Measurements from ENCODE around the gene C16orf78.

DNA sequence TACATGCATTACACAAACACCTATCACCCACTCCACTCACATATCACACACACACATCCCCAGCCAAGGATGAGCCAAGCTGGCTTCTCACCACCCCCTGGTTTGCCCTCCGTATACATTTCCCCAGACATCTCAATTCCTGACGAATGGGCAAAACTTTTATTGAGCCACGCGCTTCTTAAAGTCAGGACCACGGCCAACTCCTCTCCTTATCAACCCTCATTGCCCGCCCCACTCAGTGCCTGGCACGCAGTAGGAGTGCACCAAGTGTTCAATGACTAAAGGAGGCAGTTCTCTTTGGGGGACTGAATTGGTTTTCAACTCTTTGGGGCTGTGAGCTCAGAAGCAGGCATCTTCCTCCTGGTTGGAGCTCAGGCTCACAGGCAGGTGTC, 22.5 kb upstream of the C16orf78 start:
- no peak for TF ChIP-seq POLR2A (IDR thresholded peaks at IDR 0.05)
- TF ChIP-seq, protein P1, sequence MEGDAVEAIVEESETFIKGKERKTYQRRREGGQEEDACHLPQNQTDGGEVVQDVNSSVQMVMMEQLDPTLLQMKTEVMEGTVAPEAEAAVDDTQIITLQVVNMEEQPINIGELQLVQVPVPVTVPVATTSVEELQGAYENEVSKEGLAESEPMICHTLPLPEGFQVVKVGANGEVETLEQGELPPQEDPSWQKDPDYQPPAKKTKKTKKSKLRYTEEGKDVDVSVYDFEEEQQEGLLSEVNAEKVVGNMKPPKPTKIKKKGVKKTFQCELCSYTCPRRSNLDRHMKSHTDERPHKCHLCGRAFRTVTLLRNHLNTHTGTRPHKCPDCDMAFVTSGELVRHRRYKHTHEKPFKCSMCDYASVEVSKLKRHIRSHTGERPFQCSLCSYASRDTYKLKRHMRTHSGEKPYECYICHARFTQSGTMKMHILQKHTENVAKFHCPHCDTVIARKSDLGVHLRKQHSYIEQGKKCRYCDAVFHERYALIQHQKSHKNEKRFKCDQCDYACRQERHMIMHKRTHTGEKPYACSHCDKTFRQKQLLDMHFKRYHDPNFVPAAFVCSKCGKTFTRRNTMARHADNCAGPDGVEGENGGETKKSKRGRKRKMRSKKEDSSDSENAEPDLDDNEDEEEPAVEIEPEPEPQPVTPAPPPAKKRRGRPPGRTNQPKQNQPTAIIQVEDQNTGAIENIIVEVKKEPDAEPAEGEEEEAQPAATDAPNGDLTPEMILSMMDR (IDR thresholded peaks at IDR 0.05), result no peak
